T47D (cell line): Measurements from ENCODE around the gene PRR7.

Source experiments
- DNase-seq, 2 experiments: peaks; one replicate each; pipeline versions ENCODE4 v3.0.0 to v3.0.0-alpha.2; 2011 to 2012; ENCODE audit warnings: low read depth in 1 of 2, low spot score in 1 of 2
- JUND ChIP-seq: IDR thresholded peaks from 2 replicates; pipeline ENCODE4 v1.6.1; 2012; ENCODE audit warnings: low read depth
- in situ Hi-C: cut with HindIII; loops from 2 replicates; pipeline ENCODE4 v1.10.0; 2016; ENCODE audit warnings: low sequenced_read_pairs, low pct_unique_long_range_greater_than_20kb

The PRR7 gene

DNA sequence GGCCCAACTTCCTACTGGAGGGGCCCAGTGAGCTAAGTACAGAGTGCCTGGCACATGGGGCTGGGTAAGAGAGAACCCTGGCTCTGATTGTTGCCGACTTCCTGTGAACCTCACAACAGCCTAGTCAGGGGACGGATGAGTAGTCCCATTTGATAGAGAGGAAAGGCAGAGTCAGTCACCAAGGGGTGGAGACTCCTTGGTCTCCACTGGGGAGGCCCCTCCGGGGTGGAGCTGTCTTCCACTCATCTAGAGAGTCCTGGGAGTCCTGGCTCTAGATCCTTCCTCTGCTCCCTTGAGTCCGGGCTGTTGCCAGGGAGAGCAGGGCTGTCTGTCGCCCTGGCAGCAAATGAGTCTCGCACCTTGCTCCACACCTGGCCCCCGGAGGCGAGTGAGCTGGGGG lies 12.2 kb upstream of the PRR7 start:
- no peak for TF ChIP-seq JUND
- in situ Hi-C loops, result no loop called here
- no peak for DNase-seq

- DNase-seq, result no peak
- TF ChIP-seq JUND, result no peak
- in situ Hi-C loops, result no loop called here
These were observed 11.5 kb upstream of the PRR7 start for GRCh38 chr5:177434942-177435738.

- in situ Hi-C loops, result no loop called here
- no peak for TF ChIP-seq JUND
- no peak for DNase-seq
These were observed 10.6 kb upstream of the PRR7 start for GRCh38 chr5:177435847-177436536.

DNA sequence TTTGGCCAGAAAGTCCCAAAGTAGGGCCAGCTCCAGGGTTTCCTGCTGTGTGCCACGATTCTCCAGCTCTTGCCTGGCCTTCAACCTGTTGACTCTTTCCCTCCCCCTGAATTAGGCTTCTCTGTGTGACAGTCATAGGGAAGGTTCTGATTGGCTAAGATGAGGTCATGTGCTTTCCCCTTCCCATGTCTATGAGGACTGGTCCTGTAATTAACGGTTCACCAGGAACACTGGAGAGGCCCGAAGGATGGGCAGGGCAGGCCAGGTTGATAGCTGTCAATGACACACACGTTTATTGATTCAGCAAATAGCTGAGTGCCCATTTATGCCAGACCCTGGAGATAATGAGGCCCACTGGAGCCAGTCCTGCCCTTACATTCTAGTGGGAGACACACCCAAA lies 9.0 kb upstream of the PRR7 start:
- in situ Hi-C loops, result no loop called here
- no peak for DNase-seq

GRCh38 chr5:177438468-177438867 lies 8.1 kb upstream of the PRR7 start:
- TF ChIP-seq JUND, result no peak
- in situ Hi-C loops, result no loop called here
- no peak for DNase-seq

More for the DNA sequence above, 9.0 kb upstream of the PRR7 start:
- TF ChIP-seq JUND, result no peak

GRCh38 chr5:177439518-177440053 lies 7.0 kb upstream of the PRR7 start:
- no peak for TF ChIP-seq JUND
- no peak for DNase-seq

DNA sequence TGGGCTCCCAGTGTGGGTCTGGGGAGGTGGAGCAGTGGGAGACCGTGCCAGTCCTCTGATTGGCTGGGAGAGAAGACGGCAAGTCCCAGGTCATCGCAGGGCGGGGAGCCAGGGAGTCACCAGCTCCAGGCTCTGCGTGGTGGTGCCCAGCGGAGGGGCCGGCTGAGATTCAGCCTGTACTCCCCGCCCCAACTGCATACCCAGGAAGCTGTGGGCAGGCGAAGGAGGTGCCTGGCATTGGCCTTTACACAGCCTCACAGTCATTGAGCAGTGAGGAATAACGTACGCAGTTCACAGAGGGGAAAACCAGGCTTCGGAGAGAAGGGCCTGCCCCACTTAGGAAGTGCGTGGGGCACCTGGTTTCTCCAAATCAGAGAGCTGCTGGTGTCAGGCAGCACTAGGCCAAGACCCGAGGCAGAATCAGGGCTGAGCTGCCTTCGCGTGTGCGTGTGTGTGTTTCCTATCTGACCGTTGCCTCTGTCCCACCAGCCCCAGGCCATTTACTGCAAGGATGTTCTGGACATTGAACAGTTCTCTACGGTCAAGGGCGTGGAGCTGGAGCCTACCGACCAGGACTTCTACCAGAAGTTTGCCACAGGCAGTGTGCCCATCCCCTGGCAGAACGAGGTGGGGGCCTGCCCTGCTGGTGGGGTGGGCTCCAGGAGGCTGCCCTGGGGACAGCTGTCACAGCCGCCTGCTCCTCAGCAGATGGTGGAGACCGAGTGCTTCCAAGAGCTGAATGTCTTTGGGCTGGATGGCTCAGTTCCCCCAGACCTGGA lies 6.2 kb upstream of the PRR7 start:
- DNase-seq, result no peak

More at GRCh38 chr5:177439518-177440053, 7.0 kb upstream of the PRR7 start:
- in situ Hi-C loops, result no loop called here

DNA sequence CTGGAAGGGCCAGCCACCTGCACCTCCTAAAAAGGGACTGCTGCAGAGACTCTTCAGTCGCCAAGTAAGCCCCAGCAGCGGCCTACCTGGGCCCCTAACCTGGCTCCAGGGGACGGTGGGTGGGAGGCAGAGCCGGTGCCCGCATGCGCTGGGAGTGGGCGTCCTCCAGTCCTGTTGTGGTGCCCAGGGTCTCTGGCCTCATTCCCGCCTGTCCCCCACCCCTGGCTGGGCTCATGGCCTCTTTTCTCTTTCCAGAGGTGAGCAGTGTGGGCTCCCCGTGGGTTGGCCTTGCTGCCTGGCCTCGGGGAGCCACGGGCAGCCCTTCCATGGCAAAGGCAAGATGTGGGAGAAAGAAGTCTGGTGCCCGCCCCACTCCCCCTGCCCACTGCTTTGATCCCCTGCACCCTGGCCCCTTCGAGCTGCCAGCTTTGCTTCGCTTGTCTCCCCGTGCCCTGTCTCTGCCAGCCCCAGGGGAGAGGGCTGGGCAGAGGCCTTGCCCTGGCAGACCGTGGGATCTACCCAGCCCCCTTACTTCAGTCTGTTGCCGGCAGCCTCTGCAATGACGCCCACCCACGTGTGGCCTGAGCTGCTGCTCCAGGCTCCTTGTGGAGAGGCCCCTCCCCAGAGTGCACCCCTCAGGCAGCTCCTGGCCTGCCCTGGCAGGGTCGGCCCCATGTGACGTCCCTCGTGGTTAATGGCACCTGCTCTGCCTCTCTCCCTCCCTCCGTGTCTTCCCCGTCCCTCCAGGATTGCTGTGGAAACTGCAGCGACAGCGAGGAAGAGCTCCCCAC lies 5.4 kb upstream of the PRR7 start:
- in situ Hi-C loops, result no loop called here
- no peak for TF ChIP-seq JUND
- DNase-seq, result no peak

More for the DNA sequence above, 6.2 kb upstream of the PRR7 start:
- in situ Hi-C loops, result no loop called here
- TF ChIP-seq JUND, result no peak

GRCh38 chr5:177442066-177442826 lies 4.4 kb upstream of the PRR7 start:
- no peak for TF ChIP-seq JUND
- DNase-seq, result no peak
- in situ Hi-C loops, result no loop called here

DNA sequence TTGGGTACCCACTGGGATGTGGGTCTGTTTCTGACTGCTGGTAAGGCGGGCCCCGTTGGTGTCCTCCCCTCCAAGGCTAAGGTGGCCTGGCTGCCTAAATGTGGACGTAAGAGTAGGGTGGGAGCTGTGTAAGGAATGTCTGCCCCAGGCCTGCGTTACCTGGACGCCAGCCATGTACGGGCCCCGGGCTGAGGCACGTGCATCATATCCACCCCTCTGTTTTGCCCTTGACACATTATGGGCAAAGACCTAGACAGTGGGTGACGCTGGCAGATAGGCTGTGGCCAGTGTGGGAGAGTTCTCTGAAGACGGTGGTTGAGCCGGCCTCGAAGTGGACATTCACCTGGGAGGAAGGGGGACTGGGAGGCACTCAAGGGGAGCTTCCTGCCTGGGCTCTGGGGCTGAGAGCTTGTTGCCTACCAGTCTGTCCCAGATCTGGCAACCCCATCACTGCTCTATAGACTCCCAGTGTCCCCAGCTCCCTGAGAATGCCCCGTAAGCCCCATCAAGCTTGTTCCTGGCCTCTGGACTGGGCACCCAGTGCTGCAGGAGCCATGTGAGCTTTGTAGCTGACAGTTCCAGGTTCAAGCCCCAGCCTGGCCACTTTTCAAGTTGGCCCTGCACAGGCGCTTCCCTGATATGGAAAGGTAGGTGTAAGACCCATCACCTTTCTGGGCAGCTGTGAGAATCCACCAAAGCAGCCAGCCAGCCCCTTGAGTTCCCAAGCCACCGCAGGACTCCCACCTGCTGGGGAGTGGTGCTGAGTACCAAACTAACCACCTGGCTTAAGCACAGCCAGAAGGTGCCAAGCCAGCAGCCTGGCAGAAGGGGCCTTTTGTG lies 3.2 kb upstream of the PRR7 start:
- no peak for TF ChIP-seq JUND
- in situ Hi-C loops, result no loop called here
- no peak for DNase-seq
